Natural killer cell (primary cell): Measurements from ENCODE around the gene SLC35F4. TPM values are rescaled to one million over a fixed set of nuclear protein-coding genes. Genes with fewer than 3 reads are reported as not detected.

ENCODE experiments used
- ATAC-seq, 3 donors: fragments of 150-1000 bp in 2 of 3; fragments of 200-7000 bp in 1 of 3; cut with Tn5 transposase; 1 replicate in 1 of 3; 2 replicates in 2 of 3; pipeline ENCODE4 v1.10.0; 2021; ENCODE audit warnings: mild to moderate bottlenecking in 2 of 3, moderate library complexity in 2 of 3
- DNase-seq, 2 donors: peaks; one replicate each; pipeline versions ENCODE4 v3.0.0 to v3.0.0-alpha.2; 2013 to 2021; ENCODE audit warnings: mixed read lengths in 1 of 2
- H3K27ac ChIP-seq: one replicate; pipeline ENCODE4 v1.5.1; 2013; ENCODE audit warnings: mild to moderate bottlenecking, low read length
- H3K27me3 ChIP-seq: one replicate; pipeline ENCODE4 v1.6.1; 2013; ENCODE audit warnings: low read length; ENCODE audit not compliant: control insufficient read depth, insufficient read depth
- H3K36me3 ChIP-seq: one replicate; pipeline ENCODE4 v1.6.1; 2013; ENCODE audit warnings: low read length; ENCODE audit not compliant: control insufficient read depth, insufficient read depth
- H3K4me1 ChIP-seq: one replicate; pipeline ENCODE4 v1.6.1; 2013; ENCODE audit warnings: low read length; ENCODE audit not compliant: control insufficient read depth, insufficient read depth
- H3K4me3 ChIP-seq: one replicate; pipeline ENCODE4 v1.5.1; 2013; ENCODE audit warnings: low read length
- H3K9me3 ChIP-seq: one replicate; pipeline ENCODE4 v1.6.1; 2013; ENCODE audit warnings: low read length; ENCODE audit not compliant: control insufficient read depth, insufficient read depth
- H3K27ac Mint-ChIP-seq, 2 donors: one replicate each; pipeline ENCODE4 v1.8.0; 2022; ENCODE audit warnings: mild to moderate bottlenecking in 2 of 2, mixed read lengths in 2 of 2, moderate library complexity in 1 of 2
- H3K27me3 Mint-ChIP-seq, 2 donors: one replicate each; pipeline ENCODE4 v1.8.0; 2022; ENCODE audit warnings: low read depth in 2 of 2, mixed read lengths in 2 of 2
- H3K36me3 Mint-ChIP-seq: one replicate; pipeline ENCODE4 v1.8.0; 2022; ENCODE audit warnings: mixed read lengths
- H3K4me1 Mint-ChIP-seq, 2 donors: one replicate each; pipeline ENCODE4 v1.8.0; 2022; ENCODE audit warnings: mixed read lengths in 2 of 2
- H3K4me3 Mint-ChIP-seq: one replicate; pipeline ENCODE4 v1.8.0; 2022; ENCODE audit warnings: mild to moderate bottlenecking, moderate library complexity, mixed read lengths
- H3K9me3 Mint-ChIP-seq, 2 donors: one replicate each; pipeline ENCODE4 v1.8.0; 2022; ENCODE audit warnings: mixed read lengths in 2 of 2
- CTCF ChIP-seq: fragments of 200-600 bp; IDR thresholded peaks from one replicate; pipeline ENCODE4 v1.8.0; 2022; ENCODE audit warnings: antibody characterized with exemption
- WGBS: methylation state at CpG from one replicate; pipeline ENCODE4 v1.1.7; 2013; ENCODE audit warnings: missing lambda C conversion rate; ENCODE audit not compliant: insufficient coverage; 5-methylcytosine and 5-hydroxymethylcytosine counted together
- intact Hi-C: fragments of 100-400 bp; cut with micrococcal nuclease; formaldehyde crosslinking; loops from one replicate; pipeline ENCODE4 v1.14.2; 2022
- total RNA-seq, 4 donors: library from RNA; stranded (reverse); fragments of 120-200 nt in 1 of 4; gene quantifications; one replicate each; pipeline versions ENCODE4 v1.2.3 to v1.2.4, GENCODE V29; 2013 to 2022

Gene SLC35F4
- not detected for total RNA-seq
- not detected for total RNA-seq (2013)

DNA sequence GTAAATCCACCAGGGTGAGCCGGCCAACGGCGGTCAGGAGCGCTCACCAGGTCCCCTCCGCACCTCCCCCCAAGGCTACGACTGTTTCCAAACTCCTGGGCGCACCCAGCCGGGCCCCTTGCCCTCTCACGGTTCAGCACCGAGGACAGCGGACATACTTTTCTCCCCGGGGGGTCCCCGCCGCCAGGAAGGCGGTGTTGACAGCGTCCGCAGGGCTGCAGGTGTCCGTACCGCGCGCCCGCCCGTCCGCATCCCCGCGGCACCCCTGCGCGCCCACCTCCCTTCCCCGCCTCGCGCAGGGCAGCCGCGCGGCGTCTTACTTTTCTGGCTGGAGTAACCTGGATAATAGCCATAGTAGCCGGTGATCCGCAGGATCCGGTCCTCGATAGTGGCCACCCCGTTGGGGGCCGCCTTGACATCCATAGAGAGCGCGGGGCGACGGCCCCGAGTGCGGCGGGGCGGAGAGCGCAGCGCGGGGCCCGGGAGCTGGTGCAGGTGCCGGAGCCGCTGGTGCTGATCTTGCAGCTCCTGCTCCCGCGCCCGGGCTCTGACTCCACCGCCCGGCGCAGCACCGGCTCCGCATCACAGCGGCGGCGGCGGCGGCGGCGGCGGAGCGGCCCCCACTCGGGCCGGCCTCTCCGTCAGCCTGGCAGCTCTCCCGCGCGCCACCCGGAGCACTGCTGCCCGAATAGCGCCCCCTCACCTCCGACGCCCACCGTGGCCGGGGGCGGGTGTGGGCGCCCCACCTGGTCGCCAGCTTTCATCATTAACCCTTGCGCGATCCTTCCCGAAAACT lies at the start of gene SLC35F4:
TSS of gene SLC35F4 (minus strand) at position 690 of the 796 bp plus-strand sequence.
- intact Hi-C loops, result no loop called here
- DNase-seq, result no peak
- ATAC-seq, result no peak
- H3K4me3 Mint-ChIP-seq, result no peak within 1 kb of the TSS
- Histone ChIP-seq H3K27me3 (peaks cover 10% of the 10 kb centered on the region), H3K4me1 (no peaks in the 10 kb centered on the region), H3K27ac (no peak within 1 kb of the TSS), H3K36me3 (no peaks in the 10 kb centered on the region), H3K9me3 (no peaks in the 10 kb centered on the region), H3K4me3 (no peak within 1 kb of the TSS)
- no peak for TF ChIP-seq CTCF
- H3K4me1 Mint-ChIP-seq, result no peaks in the 10 kb centered on the region
- no peak within 1 kb of the TSS for H3K27ac Mint-ChIP-seq
- 6% methylated on average over 91 of the region's 91 CpGs for WGBS
- peaks cover 15% of the 10 kb centered on the region in 2 donors for H3K27me3 Mint-ChIP-seq
- peaks cover 4 to 5% of the 10 kb centered on the region in 2 donors for H3K9me3 Mint-ChIP-seq
- H3K36me3 Mint-ChIP-seq, result no peaks in the 10 kb centered on the region

DNA sequence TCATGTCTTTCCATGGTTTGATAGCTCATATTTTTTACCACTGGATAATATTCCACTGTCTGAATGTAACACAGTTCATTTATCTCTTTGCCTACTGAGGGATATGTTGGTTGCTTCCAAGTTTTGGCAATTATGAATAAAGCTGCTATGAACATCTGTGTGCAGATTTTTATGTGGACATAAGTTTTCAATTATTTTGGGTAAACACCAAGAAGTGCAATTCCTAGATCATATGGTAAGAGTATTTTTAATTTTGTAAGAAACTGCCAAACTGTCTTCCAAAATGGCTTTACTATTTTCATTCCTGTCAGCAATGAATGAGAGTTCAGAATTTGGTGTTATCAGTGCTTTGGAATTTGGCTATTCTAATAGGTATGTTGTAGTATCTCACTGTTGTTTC lies 43.7 kb upstream of the SLC35F4 start:
- Histone ChIP-seq H3K4me1 (no peaks in the 10 kb centered on the region), H3K9me3 (no peaks in the 10 kb centered on the region), H3K4me3 (no peak overlapping the region), H3K27ac (no peak overlapping the region), H3K27me3 (no peaks in the 10 kb centered on the region), H3K36me3 (no peaks in the 10 kb centered on the region)
- intact Hi-C loops, result no loop called here
- Mint-ChIP-seq H3K27ac (no peak overlapping the region), H3K4me1 (no peaks in the 10 kb centered on the region), H3K36me3 (no peaks in the 10 kb centered on the region), H3K4me3 (no peak overlapping the region), H3K27me3 (no peaks in the 10 kb centered on the region), H3K9me3 (peaks cover 4 to 8% of the 10 kb centered on the region in 2 donors)
- no peak for TF ChIP-seq CTCF
- no peak for DNase-seq
- ATAC-seq, result no peak

DNA sequence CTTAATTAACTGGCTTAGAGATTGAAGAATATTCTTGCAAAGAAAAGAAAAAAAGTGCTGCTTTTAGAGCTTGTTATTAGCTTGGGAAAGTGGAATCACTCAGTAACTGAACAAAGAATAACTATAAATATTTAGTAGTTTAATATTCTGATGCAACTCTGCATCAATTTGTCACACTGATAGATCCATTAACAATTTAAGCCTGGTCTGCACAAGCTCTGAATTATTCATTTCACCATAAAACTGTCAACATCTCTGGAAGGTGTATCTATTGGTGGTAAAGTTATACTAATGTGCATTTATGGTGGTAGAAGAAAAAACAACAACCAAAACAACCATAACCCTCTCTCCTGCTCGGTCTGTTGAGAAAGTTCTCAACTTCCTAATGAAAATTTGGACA lies 38.1 kb upstream of the SLC35F4 start:
- intact Hi-C loops, result no loop called here
- no peak for DNase-seq
- H3K27me3 Mint-ChIP-seq, result no peaks in the 10 kb centered on the region
- no peak overlapping the region for H3K4me3 Mint-ChIP-seq
- 83% methylated on average over 1 of the region's 1 CpG for WGBS
- Histone ChIP-seq H3K4me1 (no peaks in the 10 kb centered on the region), H3K36me3 (no peaks in the 10 kb centered on the region), H3K27me3 (no peaks in the 10 kb centered on the region), H3K4me3 (no peak overlapping the region), H3K27ac (no peak overlapping the region), H3K9me3 (no peaks in the 10 kb centered on the region)
- no peaks in the 10 kb centered on the region for H3K36me3 Mint-ChIP-seq
- TF ChIP-seq CTCF, result no peak
- no peak for ATAC-seq
- peaks cover 7 to 9% of the 10 kb centered on the region in 2 donors for H3K9me3 Mint-ChIP-seq
- no peak overlapping the region for H3K27ac Mint-ChIP-seq
- H3K4me1 Mint-ChIP-seq, result no peaks in the 10 kb centered on the region
